Head of caudate nucleus (tissue), 42 donors: ENCODE results near the gene ZNF316.
A peak's percentile ranks its signal among the peaks of the same experiment; 100 is the strongest.

ENCODE experiments used
- DNase-seq, 42 donors: peaks; one replicate each; pipeline versions ENCODE4 v3.0.0 to v3.0.0-alpha.2; 2020 to 2021; ENCODE audit warnings: mixed read lengths in 7 of 42
- intact Hi-C: fragments of 100-400 bp; cut with DNase I; formaldehyde crosslinking; loops from one replicate; pipeline ENCODE4 v1.15.0; 2022

ZNF316 gene

GRCh38 chr7:6642861-6643640 lies 5.9 kb downstream of the ZNF316 start:
- DNase-seq = no peak
- intact Hi-C loops = loop anchor here (10.0 kb wide), 1 partner anchor 62 kb away; the partner anchor contains the start of gene ZNF12

- DNase-seq = no peak
- intact Hi-C loops = loop anchor here (10.0 kb wide), 1 partner anchor 61 kb away; the partner anchor contains the start of gene ZNF12
Measured at GRCh38 chr7:6643915-6644625, 7.0 kb downstream of the ZNF316 start.

- intact Hi-C loops = loop anchor here (10.0 kb wide), 1 partner anchor 60 kb away; the partner anchor contains the start of gene ZNF12
- DNase-seq = no peak
Measured at GRCh38 chr7:6644728-6645127, 7.6 kb downstream of the ZNF316 start.

GRCh38 chr7:6646465-6646864 lies 9.3 kb downstream of the ZNF316 start:
- intact Hi-C loops = loop anchor here (10.0 kb wide), 1 partner anchor 58 kb away; the partner anchor contains the start of gene ZNF12
- no peak for DNase-seq

GRCh38 chr7:6647080-6647479 lies 10.0 kb downstream of the ZNF316 start:
- intact Hi-C loops = loop anchor here (10.0 kb wide), 1 partner anchor 58 kb away; the partner anchor contains the start of gene ZNF12
- no peak for DNase-seq

- intact Hi-C loops = loop anchor here (10.0 kb wide), 1 partner anchor 57 kb away; the partner anchor contains the start of gene ZNF12
- DNase-seq = no peak
Measured at GRCh38 chr7:6647541-6647940, 10.4 kb downstream of the ZNF316 start.

- peak in 2 of 42 donors; percentile 3 to 19 for DNase-seq
- intact Hi-C loops = loop anchor here (10.0 kb wide), 1 partner anchor 57 kb away; the partner anchor contains the start of gene ZNF12
Measured at GRCh38 chr7:6648066-6648814, 11.1 kb downstream of the ZNF316 start.

GRCh38 chr7:6648815-6649104 lies 11.6 kb downstream of the ZNF316 start:
- peak in 1 of 42 donors; percentile 18 for DNase-seq
- intact Hi-C loops = loop anchor here (10.0 kb wide), 1 partner anchor 56 kb away; the partner anchor contains the start of gene ZNF12

GRCh38 chr7:6649241-6649961 lies 12.3 kb downstream of the ZNF316 start:
- intact Hi-C loops = loop anchor here (10.0 kb wide), 1 partner anchor 55 kb away; the partner anchor contains the start of gene ZNF12
- peak in 4 of 42 donors; percentile 1 to 20 (median 8) for DNase-seq

GRCh38 chr7:6650086-6650485 lies 13.0 kb downstream of the ZNF316 start:
- DNase-seq = peak in 2 of 42 donors; percentile 2 to 6
- intact Hi-C loops = no loop called here

GRCh38 chr7:6650521-6651011 lies 13.4 kb downstream of the ZNF316 start:
- peak in 8 of 42 donors; percentile 1 to 22 (median 8) for DNase-seq
- intact Hi-C loops = no loop called here

GRCh38 chr7:6651851-6652445 lies 14.8 kb downstream of the ZNF316 start:
- intact Hi-C loops = no loop called here
- peak in 13 of 42 donors; percentile 3 to 39 (median 11) for DNase-seq

- DNase-seq = peak in 9 of 42 donors; percentile 3 to 24 (median 12)
- intact Hi-C loops = no loop called here
Measured at GRCh38 chr7:6652446-6653011, 15.4 kb downstream of the ZNF316 start.

- peak in 9 of 42 donors; percentile 0 to 29 (median 5) for DNase-seq
- intact Hi-C loops = no loop called here
Measured at GRCh38 chr7:6653071-6654003, 16.2 kb downstream of the ZNF316 start.

GRCh38 chr7:6654113-6654841 lies 17.2 kb downstream of the ZNF316 start:
- DNase-seq = peak in 6 of 42 donors; percentile 0 to 15 (median 5)

More at GRCh38 chr7:6654113-6654841, 17.2 kb downstream of the ZNF316 start:
- intact Hi-C loops = no loop called here
